CMK (cell line): ENCODE data around the gene TDRD10.
"Not testable (repeated sequence)": the region's sequence is repeated elsewhere in the genome, so short reads cannot be mapped to it uniquely, and the experiment has no call there.

Experiments used
- DNase-seq: peaks from one replicate; pipeline ENCODE4 v3.0.0-alpha.2; 2010; ENCODE audit warnings: low read depth

The TDRD10 gene

GRCh38 chr1:154479764-154480421 is 22.1 kb upstream of the TDRD10 start:
- DNase-seq, result peak; percentile 66

DNA sequence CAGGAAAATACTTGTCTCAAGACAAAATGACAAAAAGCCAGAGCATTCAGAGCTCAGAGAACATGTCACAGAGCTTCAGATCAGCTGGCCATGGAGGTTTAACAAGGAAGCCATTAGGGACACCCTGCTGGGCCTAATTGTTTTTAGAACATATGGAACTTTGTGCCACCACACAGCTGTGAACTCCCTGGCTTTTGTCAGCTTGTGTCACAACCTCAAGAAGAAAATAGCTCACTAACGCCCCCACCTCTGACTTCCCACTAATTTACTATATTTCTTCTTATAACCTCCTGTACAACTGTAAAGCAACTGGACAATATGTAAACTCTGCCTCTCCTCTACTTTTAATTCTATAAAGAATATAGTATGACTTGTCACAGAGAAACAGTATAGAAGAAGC is 21.0 kb upstream of the TDRD10 start:
- DNase-seq, result no peak

GRCh38 chr1:154483941-154484803 is 17.8 kb upstream of the TDRD10 start:
- DNase-seq, result no peak

DNA sequence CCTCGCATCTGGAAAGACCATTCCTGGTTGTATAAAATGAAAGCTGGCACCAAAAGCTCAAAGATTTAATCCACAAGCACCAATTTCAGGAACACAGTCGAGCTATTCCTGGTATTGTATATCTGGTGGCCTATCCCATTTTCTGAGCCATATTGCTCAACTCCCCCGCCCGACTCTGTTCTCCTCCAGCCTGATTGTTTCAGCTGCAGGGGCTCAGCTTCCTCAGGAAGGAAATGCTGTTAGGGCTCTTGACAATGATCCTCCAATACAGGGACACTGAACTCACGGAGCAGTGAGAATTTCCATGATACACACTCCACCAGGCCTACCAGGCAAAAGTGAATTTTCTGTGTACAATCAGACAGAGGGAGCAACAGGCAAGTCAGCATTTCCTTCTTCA is 16.9 kb upstream of the TDRD10 start:
- no peak for DNase-seq

DNA sequence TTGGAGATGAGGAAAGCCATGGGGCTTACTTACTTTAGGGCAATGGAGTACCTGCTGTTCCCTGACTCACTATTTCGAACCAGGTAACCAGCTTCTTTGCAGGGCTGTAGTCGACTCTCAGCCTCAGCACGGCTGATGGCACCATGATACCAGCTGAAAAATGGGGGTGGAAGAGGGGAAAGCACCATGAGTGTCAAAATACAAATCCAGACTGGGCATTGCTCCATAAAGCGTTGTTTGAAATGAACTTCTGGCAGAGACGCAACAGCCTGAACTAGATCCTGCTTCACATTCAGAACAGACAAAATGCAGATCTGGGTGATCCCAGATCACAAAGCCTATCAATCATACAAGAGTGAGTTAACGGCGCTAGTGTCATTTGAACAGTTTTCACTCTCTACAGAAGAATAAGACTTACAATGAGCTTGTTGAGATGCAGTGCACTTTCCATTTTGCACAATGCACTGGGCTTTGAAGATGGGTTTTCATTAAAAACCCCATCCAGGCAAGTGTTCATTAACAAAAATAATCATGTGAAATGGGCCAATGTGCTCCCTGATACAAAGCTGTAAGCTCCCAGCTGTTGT is 16.0 kb upstream of the TDRD10 start:
- DNase-seq, result no peak

DNA sequence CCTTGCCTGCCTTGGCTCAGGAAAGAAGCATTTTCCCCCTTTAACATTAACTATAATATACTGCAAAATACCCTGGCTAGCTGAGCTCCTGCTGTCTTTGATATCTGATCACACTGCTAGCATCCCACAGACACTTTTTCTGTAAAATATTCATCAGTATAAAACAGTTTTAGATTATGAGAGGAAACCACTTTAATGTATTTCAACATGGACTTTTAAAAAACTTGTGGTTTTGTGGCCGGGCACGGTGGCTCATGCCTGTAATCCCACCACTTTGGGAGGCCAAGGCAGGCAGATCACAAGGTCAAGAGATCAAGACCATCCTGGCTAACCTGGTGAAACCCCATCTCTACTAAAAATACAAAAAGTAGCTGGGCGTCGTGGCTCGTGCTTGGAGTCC is 15.3 kb upstream of the TDRD10 start:
- not testable (repeated sequence) for DNase-seq

DNA sequence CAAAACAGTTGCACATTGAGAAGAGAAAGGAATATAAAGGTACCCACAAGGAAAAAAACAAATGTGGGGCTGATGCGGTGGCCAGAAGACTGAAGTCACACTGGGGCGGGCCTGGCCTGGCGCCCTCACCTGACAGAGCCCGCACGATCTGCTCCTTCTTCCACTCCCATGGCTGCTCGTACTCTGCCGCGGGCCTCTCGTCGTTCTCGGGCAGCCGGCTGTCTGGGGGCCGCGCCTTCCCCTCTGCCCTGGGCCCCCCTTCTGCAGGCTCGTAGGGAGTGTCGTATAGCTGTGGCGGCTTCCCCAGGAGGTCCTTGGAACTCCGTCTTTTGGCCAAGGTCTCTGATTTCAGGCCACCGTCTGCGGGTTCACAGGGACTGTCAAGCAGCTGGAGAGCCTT is 13.1 kb upstream of the TDRD10 start:
- DNase-seq, result no peak

DNA sequence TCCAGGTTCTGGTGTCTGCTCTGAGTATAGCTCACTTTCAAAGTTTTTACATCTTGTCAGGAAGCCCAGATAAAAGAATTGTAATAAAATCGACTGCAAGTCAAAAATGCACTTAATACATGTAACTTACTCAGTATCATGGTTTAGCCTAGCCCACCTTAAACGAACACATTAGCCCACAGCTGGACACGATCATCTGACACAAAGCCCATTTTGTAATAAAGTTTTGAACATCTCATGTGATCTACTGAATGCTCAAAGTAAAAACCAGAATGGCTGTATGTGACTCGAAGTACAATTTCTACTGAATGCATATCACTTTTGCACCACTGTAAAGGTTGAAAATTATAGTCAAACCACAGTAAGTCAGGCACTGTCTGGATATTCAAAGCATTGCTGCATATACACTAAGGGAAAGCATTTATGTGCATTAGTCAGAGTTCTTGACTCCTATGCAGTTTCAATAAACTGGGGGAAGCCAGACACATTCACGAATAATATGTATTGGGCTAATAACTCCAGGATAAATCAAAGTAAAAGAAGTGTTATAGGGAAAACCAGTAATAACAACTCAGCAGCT is 12.2 kb upstream of the TDRD10 start:
- no peak for DNase-seq

GRCh38 chr1:154490317-154490716 is 11.7 kb upstream of the TDRD10 start:
- DNase-seq, result peak; percentile 69

- DNase-seq, result no peak
Measured at GRCh38 chr1:154492115-154492514, 9.9 kb upstream of the TDRD10 start.

GRCh38 chr1:154493276-154493675 is 8.7 kb upstream of the TDRD10 start:
- DNase-seq, result peak; percentile 21

DNA sequence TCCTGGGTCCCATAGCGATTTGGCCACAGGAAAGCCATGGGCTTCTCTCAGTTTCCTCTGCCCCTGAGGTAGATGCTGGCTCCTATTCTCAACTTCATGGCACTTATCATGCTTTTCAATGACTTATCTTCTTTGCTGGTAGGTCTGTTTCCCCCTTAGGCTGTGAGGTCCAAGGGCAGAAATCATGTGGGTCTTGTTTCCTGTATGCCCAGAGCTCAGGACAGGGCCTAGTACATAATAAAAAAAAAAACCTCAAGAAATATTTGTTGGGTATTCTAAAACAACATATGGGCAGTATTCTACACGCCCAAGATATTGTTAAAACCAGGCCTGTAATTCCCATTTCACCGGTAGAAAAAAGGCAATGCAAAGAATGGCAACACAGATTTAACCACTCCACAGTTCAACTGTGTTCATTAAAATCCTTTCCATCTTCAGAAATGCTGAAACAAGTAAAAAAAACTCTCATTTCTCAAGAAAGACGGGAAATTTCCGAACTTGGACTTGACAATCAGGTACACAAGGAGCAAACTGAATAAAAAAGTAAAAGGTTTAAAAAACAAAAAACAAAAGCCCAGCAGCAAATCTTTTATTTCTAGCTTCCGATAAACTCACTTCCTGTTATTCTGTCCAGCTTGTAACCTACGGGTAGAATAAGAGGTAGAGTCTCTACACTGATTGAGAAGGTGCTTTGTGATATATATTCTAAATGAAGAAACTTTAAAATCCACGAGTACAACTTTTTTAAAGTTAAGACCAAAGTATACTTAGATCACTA is 6.3 kb upstream of the TDRD10 start:
- DNase-seq, result no peak

- no peak for DNase-seq
Measured at GRCh38 chr1:154496383-154496782, 5.6 kb upstream of the TDRD10 start.

GRCh38 chr1:154497026-154497806 is 4.8 kb upstream of the TDRD10 start:
- peak; percentile 81 for DNase-seq

GRCh38 chr1:154499446-154499845 is 2.6 kb upstream of the TDRD10 start:
- DNase-seq, result no peak

- DNase-seq, result no peak
Measured at GRCh38 chr1:154500533-154500932, 1.5 kb upstream of the TDRD10 start.

- no peak for DNase-seq
Measured at GRCh38 chr1:154501423-154502065, 475 bp upstream of the TDRD10 start.

- DNase-seq, result no peak
Measured at GRCh38 chr1:154502744-154503115, 711 bp downstream of the TDRD10 start.

GRCh38 chr1:154503898-154504297 is 1.9 kb downstream of the TDRD10 start:
- DNase-seq, result no peak

- no peak for DNase-seq
Measured at GRCh38 chr1:154512760-154513159, 10.7 kb downstream of the TDRD10 start.

DNA sequence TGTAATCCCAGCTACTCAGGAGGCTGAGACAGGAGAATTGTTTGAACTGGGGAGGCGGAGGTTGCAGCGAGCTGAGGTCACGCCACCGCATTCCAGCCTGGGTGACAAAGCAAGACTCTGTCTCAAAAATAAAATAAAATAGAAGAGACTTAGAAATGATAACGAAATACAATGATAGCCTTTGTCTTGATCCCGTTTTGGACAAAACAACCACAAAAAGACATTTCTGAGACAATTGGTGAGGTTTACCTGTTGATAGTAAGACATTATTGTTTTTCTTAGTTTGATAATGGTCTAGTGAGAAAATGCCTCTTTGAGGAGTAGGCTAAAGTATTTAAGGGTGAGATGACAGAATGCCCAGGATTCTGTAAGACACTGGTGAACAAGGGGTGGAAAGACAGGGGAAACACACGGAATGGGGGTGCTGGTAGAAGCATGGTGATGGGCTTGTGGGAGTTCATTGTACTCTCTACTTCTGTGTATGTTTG is 12.1 kb downstream of the TDRD10 start:
- DNase-seq, result no peak
